ENCODE measurements around the gene EEF1G. TPM values are rescaled to one million over a fixed set of nuclear protein-coding genes. Genes with fewer than 3 reads are reported as not detected.

Gene EEF1G
- total and polyA plus RNA-seq, 9 of the 15 experiments (the other 6 are each of a cell fraction or from before 2014, with no cell fraction given) = 985 to 2,349 (median 2,035) TPM

- peak; percentile 84 for TF ChIP-seq MGA (IDR thresholded peaks at IDR 0.05)
- peak; percentile 63 for TF ChIP-seq ZNF740 (CRISPR knock-in tag; IDR thresholded peaks at IDR 0.05)
- no peak for TF ChIP-seq ZNF740 (tag; IDR thresholded peaks at IDR 0.05)
- peak; percentile 100 for TF ChIP-seq NFIC (IDR thresholded peaks at IDR 0.05)
- TF ChIP-seq GTF2B (IDR thresholded peaks at IDR 0.05; ENCODE audit: extremely low read depth, insufficient read length) = no peak
- TF ChIP-seq ZKSCAN1 (IDR thresholded peaks at IDR 0.05; ENCODE audit: low read depth, low read length) = 0 out of 2 replicates have a peak, but pooled peaks have one; percentile 25
- TF ChIP-seq ARHGAP35 (IDR thresholded peaks at IDR 0.05; ENCODE audit: partially characterized antibody) = no peak
- TF ChIP-seq NFYB (IDR thresholded peaks at IDR 0.05; ENCODE audit: extremely low read depth, insufficient read length) = no peak
- TF ChIP-seq CBX5 (IDR thresholded peaks at IDR 0.05; ENCODE audit: borderline replicate concordance, low read depth) = 0 out of 2 replicates have a peak, but pooled peaks have one; percentile 47
- peak; percentile 57; the same call in 1 of the 2 replicates for TF ChIP-seq RUNX1 (IDR thresholded peaks at IDR 0.05; ENCODE audit: low read depth)
- TF ChIP-seq NR2C2 (CRISPR knock-in tag; IDR thresholded peaks at IDR 0.05) = peak; percentile 55; the same call in 1 of the 2 replicates
- no peak for TF ChIP-seq NR2C2 (tag; IDR thresholded peaks at IDR 0.05)
- TF ChIP-seq STAG1 (CRISPR knock-in tag; IDR thresholded peaks at IDR 0.05; ENCODE audit: borderline replicate concordance) = no peak
Observed at GRCh38 chr11:62545437-62546243, 28.1 kb downstream of the EEF1G start (continued).

Data from K562 (cell line).